K562 (cell line): ENCODE results near the gene STRIP1. TPM values are rescaled to one million over a fixed set of nuclear protein-coding genes. Genes with fewer than 3 reads are reported as not detected.
"Not testable (repeated sequence)": the region's sequence is repeated elsewhere in the genome, so short reads cannot be mapped to it uniquely, and the experiment has no call there.

Source experiments
- ATAC-seq: fragments of 200-7000 bp; cut with Tn5 transposase; 3 replicates; pipeline ENCODE4 v1.9.1; 2020; ENCODE audit warnings: moderate library complexity
- BruUV-seq: library from RNA; stranded (reverse); fragments of 400-500 nt; replicated peaks from 2 replicates; lab custom pipeline; 2021; lab: Mats Ljungman, UMichigan
- CTCF ChIA-PET: fragments of 300-600 bp; formaldehyde crosslinking; extraction: SDS; loops from one replicate; lab custom pipeline; 2021; ENCODE audit warnings: low intra/inter-chr PET ratio; lab: Yijun Ruan, JAX
- POLR2A ChIA-PET: fragments of 300-600, 350-650 bp; sonication (Branson Sonifier 250); formaldehyde crosslinking; extraction: SDS; loops from one replicate; lab custom pipeline; 2021; ENCODE audit warnings: antibody characterized with exemption, inconsistent platforms; lab: Yijun Ruan, JAX
- DNase-seq, 4 experiments: peaks; one replicate each; pipeline versions ENCODE4 v3.0.0 to v3.0.0-alpha.2; 2011 to 2018; ENCODE audit warnings: low spot score in 3 of 4, mixed read lengths in 3 of 4; ENCODE audit errors: extremely low read depth in 1 of 4
- FAIRE-seq: peaks from 2 replicates; lab custom pipeline; 2011; peaks lifted over from hg19 to GRCh38; lab: Jason Lieb, UNC
- H2AFZ ChIP-seq: 2 replicates; pipeline ENCODE4 v1.6.0; 2011; ENCODE audit warnings: low read depth, low read length, control low read depth, inconsistent platforms
- H3K27ac ChIP-seq: fragments of 200-600 bp; 3 replicates; pipeline ENCODE4 v1.8.0; 2011; ENCODE audit warnings: low read depth, mild to moderate bottlenecking, control low read depth, inconsistent platforms, low read length, moderate library complexity, mixed read lengths; ENCODE audit errors: extremely low read depth
- H3K27me3 ChIP-seq, 2 experiments: fragments of 300-600 bp in 1 of 2; 2 replicates in 1 of 2; 3 replicates in 1 of 2; pipeline versions ENCODE4 v1.6.0 to v1.8.0; 2011; ENCODE audit warnings: inconsistent platforms in 2 of 2, low read length in 2 of 2, mild to moderate bottlenecking in 1 of 2, mixed read lengths in 1 of 2, moderate library complexity in 1 of 2; ENCODE audit not compliant: control insufficient read depth in 2 of 2, insufficient read depth in 2 of 2
- H3K36me3 ChIP-seq: fragments of 300-600 bp; 3 replicates; pipeline ENCODE4 v1.8.0; 2011; ENCODE audit warnings: mild to moderate bottlenecking, low read length, inconsistent platforms; ENCODE audit not compliant: control insufficient read depth, insufficient read depth
- H3K4me1 ChIP-seq, 2 experiments: fragments of 200-600 bp in 1 of 2; replicated peaks in 1 of 2; 2 replicates in 1 of 2; 3 replicates in 1 of 2; pipeline versions ENCODE4 v1.5.1 to v1.8.0; 2011; ENCODE audit warnings: inconsistent platforms in 2 of 2, low read length in 2 of 2, mild to moderate bottlenecking in 1 of 2, mixed read lengths in 1 of 2, moderate library complexity in 1 of 2; ENCODE audit not compliant: control insufficient read depth in 2 of 2, insufficient read depth in 2 of 2
- H3K4me2 ChIP-seq: 2 replicates; pipeline ENCODE4 v1.6.1; 2011; ENCODE audit warnings: low read length, control low read depth, inconsistent platforms, mixed read lengths; ENCODE audit not compliant: insufficient read depth
- H3K4me3 ChIP-seq: fragments of 200-600 bp; sonication (generic), shearing (Covaris generic); 2 replicates; pipeline ENCODE4 v1.5.1; 2016; ENCODE audit warnings: control low read depth, inconsistent platforms
- H3K79me2 ChIP-seq: fragments of 200-600 bp; 3 replicates; pipeline ENCODE4 v1.8.0; 2011; ENCODE audit warnings: low read length, inconsistent platforms; ENCODE audit not compliant: control insufficient read depth, insufficient read depth
- H3K9ac ChIP-seq, 2 experiments: 2 replicates each; pipeline versions ENCODE4 v1.6.0 to v1.6.1; 2011; ENCODE audit warnings: low read depth in 2 of 2, low read length in 2 of 2, control low read depth in 1 of 2, inconsistent platforms in 1 of 2, mild to moderate bottlenecking in 1 of 2, mixed read lengths in 1 of 2; ENCODE audit not compliant: insufficient read depth in 1 of 2
- H3K9me1 ChIP-seq: one replicate; pipeline ENCODE4 v1.6.0; 2011; ENCODE audit warnings: inconsistent platforms, mild to moderate bottlenecking, low read length, moderate library complexity; ENCODE audit not compliant: control insufficient read depth, insufficient read depth
- H3K9me3 ChIP-seq: replicated peaks from 2 replicates; pipeline ENCODE4 v1.5.1; 2011; ENCODE audit warnings: low read depth, low read length, inconsistent platforms; ENCODE audit not compliant: control insufficient read depth, insufficient read depth
- H4K20me1 ChIP-seq: replicated peaks from 2 replicates; pipeline ENCODE4 v1.6.1; 2011; ENCODE audit warnings: low read length, inconsistent platforms, mixed read lengths; ENCODE audit not compliant: control insufficient read depth, insufficient read depth
- FOXK2 ChIP-seq, 2 experiments: fragments of 450-650 bp; IDR thresholded peaks in 1 of 2; conservative IDR thresholded peaks in 1 of 2; 2 replicates each; pipeline ENCODE4 v1.6.1; 2016; ENCODE audit warnings: low read depth in 2 of 2, mild to moderate bottlenecking in 1 of 2
- PRDM10 ChIP-seq: fragments of 450-650 bp; IDR thresholded peaks from 2 replicates; pipeline ENCODE4 v1.6.1; 2018; ENCODE audit not compliant: partially characterized antibody
- WGBS: fragments of 100-300 bp; shearing (Covaris generic); methylation state at CpG from one replicate; pipeline ENCODE4 v1.1.6; 2016; ENCODE audit warnings: low coverage, mixed read lengths; ENCODE audit not compliant: insufficient coverage; ENCODE audit errors: missing lambda C conversion rate; 5-methylcytosine and 5-hydroxymethylcytosine counted together
- in situ Hi-C: fragments of 300-500 bp; cut with MboI; formaldehyde crosslinking; loops from 4 replicates; pipeline ENCODE4 v1.15.0; 2018; ENCODE audit warnings: inconsistent platforms, mixed read lengths
- intact Hi-C: fragments of 100-400 bp; cut with micrococcal nuclease; formaldehyde crosslinking; loops from 2 replicates; pipeline ENCODE4 v1.14.2; 2022
- polyA plus RNA-seq, 8 experiments: library from polyadenylated mRNA; depleted of rRNA in 4 of 8; stranded (reverse) in 5 of 8; unstranded in 3 of 8; fragments of >200 nt; fragmentation: Nextera tagmentation in 2 of 8; fragmentation: Illumina TruSeq in 1 of 8; extraction: Ambion mirVana in 2 of 8; extraction: Trizol in 1 of 8; gene quantifications; 2 replicates each; pipeline versions ENCODE4 v1.2.1 to v1.2.3, GENCODE V29; 2011 to 2014; ENCODE audit warnings: inconsistent platforms in 1 of 8, missing spikeins in 1 of 8
- total RNA-seq, 7 experiments: library from RNA; depleted of rRNA in 6 of 7; stranded (reverse); fragments of >200 nt in 6 of 7; fragmentation: Illumina TruSeq in 2 of 7; extraction: Trizol in 2 of 7; gene quantifications; 2 replicates each; pipeline versions ENCODE4 v1.2.1 to v1.2.3, GENCODE V29; 2011 to 2021; ENCODE audit warnings: low replicate concordance in 1 of 7

Gene STRIP1
- total and polyA plus RNA-seq, 9 of the 15 experiments (the other 6 are each of a cell fraction or from before 2014, with no cell fraction given) = 9.9 to 42.3 (median 32.0) TPM

GRCh38 chr1:110030687-110031086 is 3.7 kb upstream of the STRIP1 start:
- intact Hi-C loops = loop anchor here (5.0 kb wide), 1 partner anchor 307 kb away; the partner anchor contains the start of gene RBM15
- peak overlapping the region; percentile 40 to 48; a peak in 3 of 4 replicates for H3K9ac ChIP-seq
- peaks cover 13% of the 10 kb centered on the region for H3K79me2 ChIP-seq
- FAIRE-seq, H4K20me1 ChIP-seq, H3K9me1 ChIP-seq, H3K9me3 ChIP-seq, H3K27me3 ChIP-seq, H3K36me3 ChIP-seq, in situ Hi-C loops, BruUV-seq, ATAC-seq: not testable (repeated sequence)
- peak in 1 of 4 experiments; percentile 16 for DNase-seq
- H3K4me3 ChIP-seq = peak overlapping the region; percentile 11
- POLR2A ChIA-PET = interaction anchor here (1.1 to 14.6 kb wide), 5 partner anchors 11 to 308 kb away, joined by 3 to 200 read pairs (median 4); partner anchors contain the start of gene AHCYL1
- TF ChIP-seq FOXK2 (conservative IDR thresholded peaks at IDR 0.05 in 1 of 2, IDR thresholded peaks at IDR 0.05 in 1 of 2; ENCODE audit: low read depth in 2 of 2) (0 out of 4 replicates have a peak, but pooled peaks of 1 of the 2 experiments have one; percentile 19), PRDM10 (peak; percentile 95)
- H3K4me2 ChIP-seq = peak overlapping the region; percentile 66
- CTCF ChIA-PET = interaction anchor here (0.9 to 1.1 kb wide), 2 partner anchors 9 to 30 kb away, joined by 3 to 5 read pairs; no protein-coding TSS in a partner anchor
- peak overlapping the region; percentile 90 for H2AFZ ChIP-seq
- WGBS = 23% methylated on average over 4 of the region's 4 CpGs
- peaks cover 16 to 37% of the 10 kb centered on the region in 2 experiments for H3K4me1 ChIP-seq
- peak overlapping the region; percentile 37 for H3K27ac ChIP-seq
